HT1080 (cell line): Measurements from ENCODE around the gene ZSCAN29. TPM values are rescaled to one million over a fixed set of nuclear protein-coding genes. Genes with fewer than 3 reads are reported as not detected.
A peak's percentile ranks its signal among the peaks of the same experiment; 100 is the strongest.
"Not testable (repeated sequence)": the region's sequence is repeated elsewhere in the genome, so short reads cannot be mapped to it uniquely, and the experiment has no call there.

Experiments
- DNase-seq: peaks from one replicate; pipeline ENCODE4 v3.0.0-alpha.2; 2015; ENCODE audit warnings: low read depth
- polyA plus RNA-seq, 2 experiments: library from polyadenylated mRNA; depleted of rRNA; stranded (reverse); fragments of >200 nt; gene quantifications; 2 replicates each; pipeline ENCODE4 v1.2.3, GENCODE V29; 2015
- total RNA-seq: library from RNA; depleted of rRNA; stranded (reverse); fragments of >200 nt; shearing (Covaris generic); gene quantifications from 2 replicates; pipeline ENCODE4 v1.2.3, GENCODE V29; 2014; rRNA removed

Gene ZSCAN29
- 17.9 and 23.0 TPM in 2 replicates for total RNA-seq
- polyA plus RNA-seq (2015; cell fraction: cytosol; rRNA removed), result 6.2 and 10.4 TPM in 2 replicates
- 15.0 and 17.4 TPM in 2 replicates for polyA plus RNA-seq (2015; cell fraction: nucleus; rRNA removed)

GRCh38 chr15:43370975-43371974 is at the start of gene ZSCAN29, which contains the start of gene TUBGCP4:
ZSCAN29 (minus strand) TSS chr15:43371043; CDS start chr15:43369913, 1,130 bp downstream.
TUBGCP4 (plus strand) TSS chr15:43371101; CDS start chr15:43371355, 254 bp downstream.
- peak; percentile 78 for DNase-seq

- DNase-seq, result no peak
Observed at GRCh38 chr15:43420435-43420834, 49.6 kb upstream of the ZSCAN29 start.

DNA sequence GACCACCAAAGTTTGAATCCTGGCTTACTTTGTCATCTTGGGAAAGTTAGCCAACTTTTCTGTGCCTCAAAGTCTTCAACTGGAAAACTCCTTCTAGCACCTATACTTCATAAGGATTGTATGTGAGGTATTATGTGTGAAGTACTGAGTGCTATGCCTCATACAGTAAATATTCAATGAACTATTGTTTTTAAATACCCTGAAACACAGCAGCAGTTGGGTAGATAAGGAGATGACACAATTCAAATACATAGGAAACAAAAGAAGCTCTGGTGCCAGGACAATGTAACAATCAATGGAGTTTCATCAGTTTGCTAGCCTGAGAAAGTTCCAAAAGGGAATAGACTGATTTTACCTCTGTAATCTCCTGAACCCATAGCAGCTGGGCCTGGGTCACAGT is 43.4 kb upstream of the ZSCAN29 start:
- no peak for DNase-seq

- DNase-seq, result no peak
Observed at GRCh38 chr15:43412096-43412495, 41.3 kb upstream of the ZSCAN29 start.

GRCh38 chr15:43410572-43411214 is 39.9 kb upstream of the ZSCAN29 start:
- DNase-seq, result no peak

GRCh38 chr15:43408789-43409188 is 37.9 kb upstream of the ZSCAN29 start:
- no peak for DNase-seq

GRCh38 chr15:43406808-43407207 is 36.0 kb upstream of the ZSCAN29 start:
- no peak for DNase-seq

GRCh38 chr15:43406189-43406588 is 35.3 kb upstream of the ZSCAN29 start:
- DNase-seq, result no peak

DNA sequence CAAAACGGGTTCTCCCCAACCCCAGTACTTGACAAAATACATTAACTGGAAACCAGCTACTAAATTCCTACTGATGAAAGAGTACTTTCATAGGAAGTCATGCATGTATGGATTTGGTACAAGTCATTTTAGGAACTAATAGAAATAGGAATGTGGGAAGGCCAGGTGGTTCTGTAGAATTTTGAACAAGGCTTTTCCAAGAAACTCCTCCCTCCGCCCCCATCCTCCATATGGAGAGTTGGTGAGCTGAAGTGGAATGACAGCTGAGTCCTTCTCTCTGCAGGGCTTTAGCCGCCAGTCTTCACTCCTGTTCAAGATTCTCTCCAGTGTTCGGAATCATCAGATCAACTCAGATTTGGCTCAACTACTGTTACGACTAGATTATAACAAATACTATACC is 33.3 kb upstream of the ZSCAN29 start:
- no peak for DNase-seq

- no peak for DNase-seq
Observed at GRCh38 chr15:43403616-43404015, 32.8 kb upstream of the ZSCAN29 start.

GRCh38 chr15:43402255-43402654 is 31.4 kb upstream of the ZSCAN29 start:
- no peak for DNase-seq

DNA sequence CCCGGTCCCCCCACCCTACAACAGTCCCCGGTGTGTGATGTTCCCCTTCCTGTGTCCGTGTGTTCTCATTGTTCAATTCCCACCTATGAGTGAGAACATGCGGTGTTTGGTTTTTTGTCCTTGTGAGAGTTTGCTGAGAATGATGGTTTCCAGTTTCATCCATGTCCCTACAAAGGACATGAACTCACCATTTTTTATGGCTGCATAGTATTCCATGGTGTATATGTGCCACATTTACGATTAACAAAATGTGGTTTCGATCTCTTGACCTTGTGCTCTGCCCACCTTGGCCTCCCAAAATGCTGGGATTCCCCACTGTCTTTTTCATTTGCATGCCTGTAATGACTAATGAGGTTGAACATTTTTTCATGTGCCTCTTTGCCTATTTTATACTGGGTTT is 22.7 kb upstream of the ZSCAN29 start:
- DNase-seq, result not testable (repeated sequence)

- peak; percentile 31 for DNase-seq
Observed at GRCh38 chr15:43390723-43391122, 19.9 kb upstream of the ZSCAN29 start.

DNA sequence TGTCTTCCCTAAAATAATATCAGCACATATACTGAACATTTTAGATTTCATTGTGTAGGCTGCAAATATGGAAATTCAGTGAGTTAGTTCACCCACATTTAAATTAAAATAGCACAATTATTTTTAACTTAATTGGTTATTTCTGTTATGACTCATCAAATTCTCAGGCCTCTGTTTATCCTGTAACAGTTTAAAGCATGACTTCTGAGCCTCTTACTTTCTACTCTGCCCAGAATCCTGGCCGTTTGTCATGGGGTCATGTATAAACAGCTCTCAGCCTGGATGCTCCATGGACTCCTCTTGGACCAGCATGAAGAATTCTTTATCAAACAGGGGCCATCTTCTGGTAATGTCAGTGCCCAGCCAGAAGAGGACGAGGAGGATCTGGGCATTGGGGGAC is 12.2 kb upstream of the ZSCAN29 start:
- DNase-seq, result no peak

GRCh38 chr15:43382310-43382709 is 11.5 kb upstream of the ZSCAN29 start:
- no peak for DNase-seq

DNA sequence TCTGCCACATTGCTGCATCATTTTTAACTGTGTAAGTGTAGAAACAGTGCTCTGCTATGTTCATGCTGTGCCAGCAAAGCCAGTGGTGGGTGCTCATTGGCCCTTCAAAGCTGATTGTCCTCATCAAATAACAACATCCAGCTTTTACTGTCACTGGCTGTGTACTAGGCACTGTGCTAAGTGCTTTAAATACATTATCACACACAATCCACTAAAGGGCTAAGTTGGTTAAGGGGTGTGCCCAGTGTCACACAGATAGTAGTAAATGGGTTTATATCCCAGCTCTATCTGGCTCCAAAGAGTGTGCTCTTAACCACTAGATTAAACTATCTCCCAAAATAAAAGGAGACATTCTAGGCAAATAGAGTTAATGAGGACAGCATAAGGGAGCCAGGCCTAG is 7.8 kb upstream of the ZSCAN29 start:
- no peak for DNase-seq

GRCh38 chr15:43376017-43376705 is 5.3 kb upstream of the ZSCAN29 start:
- DNase-seq, result peak; percentile 13

GRCh38 chr15:43370310-43370974 is 401 bp downstream of the ZSCAN29 start:
- DNase-seq, result peak; percentile 19

GRCh38 chr15:43361313-43361903 is 9.4 kb downstream of the ZSCAN29 start:
- no peak for DNase-seq

- no peak for DNase-seq
Observed at GRCh38 chr15:43360821-43361220, 10.0 kb downstream of the ZSCAN29 start.
